Measurements from ENCODE around the gene WLS. TPM values are rescaled to one million over a fixed set of nuclear protein-coding genes. Genes with fewer than 3 reads are reported as not detected.

Gene WLS
- total RNA-seq, 1 experiment from 2014 or later: 19.8 TPM

DNA sequence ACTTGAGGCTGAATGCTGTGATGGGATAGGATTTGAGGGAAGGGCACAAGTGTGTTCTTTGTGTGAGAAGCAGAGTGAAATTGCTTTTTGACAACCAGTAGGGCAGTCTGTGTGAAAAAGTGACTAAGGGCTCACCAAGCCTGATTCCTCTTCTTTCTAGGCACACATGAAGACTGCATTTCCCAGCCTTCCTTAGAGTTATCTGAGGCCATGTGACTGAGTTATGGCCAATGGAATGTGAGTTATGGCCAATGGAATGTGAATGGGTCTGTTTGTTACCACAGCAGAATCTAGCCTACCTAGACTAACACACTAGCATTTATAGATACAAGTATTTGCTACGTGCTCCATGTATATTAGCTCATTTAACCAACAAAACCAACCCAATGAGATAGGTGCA lies 146.6 kb downstream of the WLS start:
- intact Hi-C loops (cut with micrococcal nuclease; ENCODE audit: unreplicated experiment): no loop called here
- CTCF ChIA-PET: no interaction called here

GRCh38 chr1:68083686-68084085 lies 148.6 kb downstream of the WLS start:
- no peaks in the 10 kb centered on the region for H3F3A ChIP-seq (ENCODE audit: insufficient read depth, low read depth)
- intact Hi-C loops (cut with micrococcal nuclease; ENCODE audit: unreplicated experiment): no loop called here
- H3K9me3 ChIP-seq (ENCODE audit: insufficient read depth, low read depth): 0 out of 2 replicates have a peak, but pooled peaks cover 4% of the 10 kb centered on the region
- no peaks in the 10 kb centered on the region for H3K27me3 ChIP-seq (ENCODE audit: insufficient read depth, low read depth)
- H3K4me1 ChIP-seq (replicated peaks; ENCODE audit: insufficient read depth): no peaks in the 10 kb centered on the region
- CTCF ChIA-PET: no interaction called here
- no peaks in the 10 kb centered on the region for H3K9me2 ChIP-seq (ENCODE audit: insufficient read depth)
- no TSS peak for BruUV-seq (replicated peaks)
- no peak overlapping the region for H3K27ac ChIP-seq
- no peaks in the 10 kb centered on the region for H4K20me1 ChIP-seq (ENCODE audit: insufficient read depth)
- H3K36me3 ChIP-seq (ENCODE audit: low read depth): no peaks in the 10 kb centered on the region
- H3K4me3 ChIP-seq: no peak overlapping the region
- H3K4me2 ChIP-seq: no peak overlapping the region
- H3K79me2 ChIP-seq (ENCODE audit: low read depth): no peaks in the 10 kb centered on the region
- POLR2A ChIA-PET (ENCODE audit: unreplicated experiment): no interaction called here
- H2AFZ ChIP-seq: no peak overlapping the region
- DNase-seq: no peak
- TF ChIP-seq EZH2 (IDR thresholded peaks at IDR 0.05; ENCODE audit: low read depth): no peak
- TF ChIP-seq, protein P1, sequence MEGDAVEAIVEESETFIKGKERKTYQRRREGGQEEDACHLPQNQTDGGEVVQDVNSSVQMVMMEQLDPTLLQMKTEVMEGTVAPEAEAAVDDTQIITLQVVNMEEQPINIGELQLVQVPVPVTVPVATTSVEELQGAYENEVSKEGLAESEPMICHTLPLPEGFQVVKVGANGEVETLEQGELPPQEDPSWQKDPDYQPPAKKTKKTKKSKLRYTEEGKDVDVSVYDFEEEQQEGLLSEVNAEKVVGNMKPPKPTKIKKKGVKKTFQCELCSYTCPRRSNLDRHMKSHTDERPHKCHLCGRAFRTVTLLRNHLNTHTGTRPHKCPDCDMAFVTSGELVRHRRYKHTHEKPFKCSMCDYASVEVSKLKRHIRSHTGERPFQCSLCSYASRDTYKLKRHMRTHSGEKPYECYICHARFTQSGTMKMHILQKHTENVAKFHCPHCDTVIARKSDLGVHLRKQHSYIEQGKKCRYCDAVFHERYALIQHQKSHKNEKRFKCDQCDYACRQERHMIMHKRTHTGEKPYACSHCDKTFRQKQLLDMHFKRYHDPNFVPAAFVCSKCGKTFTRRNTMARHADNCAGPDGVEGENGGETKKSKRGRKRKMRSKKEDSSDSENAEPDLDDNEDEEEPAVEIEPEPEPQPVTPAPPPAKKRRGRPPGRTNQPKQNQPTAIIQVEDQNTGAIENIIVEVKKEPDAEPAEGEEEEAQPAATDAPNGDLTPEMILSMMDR (conservative IDR thresholded peaks at IDR 0.05): no peak

More for the DNA sequence above, 146.6 kb downstream of the WLS start:
- no peak overlapping the region for H3K4me2 ChIP-seq
- H3F3A ChIP-seq (ENCODE audit: insufficient read depth, low read depth): no peaks in the 10 kb centered on the region
- POLR2A ChIA-PET (ENCODE audit: unreplicated experiment): no interaction called here
- H3K27me3 ChIP-seq (ENCODE audit: insufficient read depth, low read depth): no peaks in the 10 kb centered on the region
- H3K36me3 ChIP-seq (ENCODE audit: low read depth): no peaks in the 10 kb centered on the region
- no peak overlapping the region for H3K27ac ChIP-seq
- H3K4me3 ChIP-seq: no peak overlapping the region
- no peaks in the 10 kb centered on the region for H3K4me1 ChIP-seq (replicated peaks; ENCODE audit: insufficient read depth)
- H3K9me3 ChIP-seq (ENCODE audit: insufficient read depth, low read depth): 0 out of 2 replicates have a peak, but pooled peaks cover 4% of the 10 kb centered on the region
- DNase-seq: no peak
- no peaks in the 10 kb centered on the region for H3K79me2 ChIP-seq (ENCODE audit: low read depth)
- no TSS peak for BruUV-seq (replicated peaks)
- H3K9me2 ChIP-seq (ENCODE audit: insufficient read depth): no peaks in the 10 kb centered on the region
- H2AFZ ChIP-seq: no peak overlapping the region
- H4K20me1 ChIP-seq (ENCODE audit: insufficient read depth): no peaks in the 10 kb centered on the region
- TF ChIP-seq EZH2 (IDR thresholded peaks at IDR 0.05; ENCODE audit: low read depth): no peak
- TF ChIP-seq, protein P1 (conservative IDR thresholded peaks at IDR 0.05): no peak

DNA sequence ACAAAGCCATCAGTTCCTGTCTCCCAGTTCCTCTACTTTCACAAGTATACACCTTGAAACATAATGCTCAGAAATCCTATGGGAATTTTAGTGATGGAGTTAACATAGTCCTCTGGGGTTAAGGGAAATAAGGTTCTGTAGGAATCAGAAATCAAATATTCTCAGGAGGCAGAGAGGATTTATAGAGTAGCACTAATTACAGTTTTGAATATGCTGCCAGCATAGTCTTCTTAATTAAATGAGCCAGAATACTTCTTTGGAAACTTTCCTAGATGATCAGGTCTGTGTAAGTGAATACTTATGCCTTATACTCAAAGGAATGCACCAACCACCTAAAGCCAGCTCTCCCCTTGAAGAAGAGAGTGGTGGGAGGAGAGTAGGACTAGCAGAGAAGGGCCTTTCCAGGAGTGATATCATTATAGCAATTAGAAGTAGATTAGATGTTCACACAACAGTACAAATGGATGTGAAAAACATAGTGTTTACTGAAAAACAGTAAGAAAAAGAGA lies 150.5 kb downstream of the WLS start:
- TF ChIP-seq EZH2 (IDR thresholded peaks at IDR 0.05; ENCODE audit: low read depth): no peak
- TF ChIP-seq, protein P1 (conservative IDR thresholded peaks at IDR 0.05): no peak
- Histone ChIP-seq H3K9me3 (ENCODE audit: insufficient read depth, low read depth) (0 out of 2 replicates have a peak, but pooled peaks cover 4% of the 10 kb centered on the region), H3K27ac (no peak overlapping the region), H3K79me2 (ENCODE audit: low read depth) (no peaks in the 10 kb centered on the region), H3K36me3 (ENCODE audit: low read depth) (no peaks in the 10 kb centered on the region), H3K4me1 (replicated peaks; ENCODE audit: insufficient read depth) (no peaks in the 10 kb centered on the region), H3K9me2 (ENCODE audit: insufficient read depth) (no peaks in the 10 kb centered on the region), H3K4me2 (no peak overlapping the region), H3F3A (ENCODE audit: insufficient read depth, low read depth) (no peaks in the 10 kb centered on the region), H3K4me3 (no peak overlapping the region), H4K20me1 (ENCODE audit: insufficient read depth) (no peaks in the 10 kb centered on the region), H2AFZ (no peak overlapping the region), H3K27me3 (ENCODE audit: insufficient read depth, low read depth) (no peaks in the 10 kb centered on the region)
- POLR2A ChIA-PET (ENCODE audit: unreplicated experiment): no interaction called here
- no TSS peak for BruUV-seq (replicated peaks)
- intact Hi-C loops (cut with micrococcal nuclease; ENCODE audit: unreplicated experiment): no loop called here
- CTCF ChIA-PET: no interaction called here
- no peak for DNase-seq
